Brain microvascular endothelial cell (primary cell): ENCODE results near the gene PTGDS.

Experiments used
- DNase-seq: peaks from one replicate; pipeline ENCODE4 v3.0.0-alpha.2; 2020
- H3K27ac ChIP-seq: fragments of 250-450 bp; sonication (Bioruptor Pico); 2 replicates; pipeline ENCODE4 v1.5.1; 2020; ENCODE audit warnings: mild to moderate bottlenecking, moderate library complexity
- H3K27me3 ChIP-seq: fragments of 250-450 bp; sonication (Bioruptor Pico); replicated peaks from 2 replicates; pipeline ENCODE4 v1.5.1; 2020; ENCODE audit warnings: mild to moderate bottlenecking
- H3K36me3 ChIP-seq: fragments of 250-450 bp; sonication (Bioruptor Pico); replicated peaks from 2 replicates; pipeline ENCODE4 v1.5.1; 2020; ENCODE audit warnings: mild to moderate bottlenecking
- H3K4me3 ChIP-seq: 2 replicates; pipeline ENCODE4 v1.5.1; 2011; ENCODE audit warnings: low read depth, mild to moderate bottlenecking, control low read depth, low read length, moderate library complexity
- in situ Hi-C: cut with HindIII; loops from 2 replicates; pipeline ENCODE4 v1.10.0; 2017; ENCODE audit warnings: low sequenced_read_pairs, low pct_ligation_motif_present
- TF ChIP-seq, protein P1 (sequence below): IDR thresholded peaks from 2 replicates; pipeline ENCODE4 v1.5.1; 2011; ENCODE audit warnings: low read depth, mild to moderate bottlenecking, moderate library complexity, low read length, control low read depth, inconsistent platforms; ENCODE audit errors: missing control alignments

Gene PTGDS

GRCh38 chr9:137014166-137014565 lies 36.9 kb downstream of the PTGDS start:
- no peak for DNase-seq
- H3K27me3 ChIP-seq, result no peaks in the 10 kb centered on the region
- peaks cover 25% of the 10 kb centered on the region for H3K36me3 ChIP-seq
- TF ChIP-seq, protein P1, sequence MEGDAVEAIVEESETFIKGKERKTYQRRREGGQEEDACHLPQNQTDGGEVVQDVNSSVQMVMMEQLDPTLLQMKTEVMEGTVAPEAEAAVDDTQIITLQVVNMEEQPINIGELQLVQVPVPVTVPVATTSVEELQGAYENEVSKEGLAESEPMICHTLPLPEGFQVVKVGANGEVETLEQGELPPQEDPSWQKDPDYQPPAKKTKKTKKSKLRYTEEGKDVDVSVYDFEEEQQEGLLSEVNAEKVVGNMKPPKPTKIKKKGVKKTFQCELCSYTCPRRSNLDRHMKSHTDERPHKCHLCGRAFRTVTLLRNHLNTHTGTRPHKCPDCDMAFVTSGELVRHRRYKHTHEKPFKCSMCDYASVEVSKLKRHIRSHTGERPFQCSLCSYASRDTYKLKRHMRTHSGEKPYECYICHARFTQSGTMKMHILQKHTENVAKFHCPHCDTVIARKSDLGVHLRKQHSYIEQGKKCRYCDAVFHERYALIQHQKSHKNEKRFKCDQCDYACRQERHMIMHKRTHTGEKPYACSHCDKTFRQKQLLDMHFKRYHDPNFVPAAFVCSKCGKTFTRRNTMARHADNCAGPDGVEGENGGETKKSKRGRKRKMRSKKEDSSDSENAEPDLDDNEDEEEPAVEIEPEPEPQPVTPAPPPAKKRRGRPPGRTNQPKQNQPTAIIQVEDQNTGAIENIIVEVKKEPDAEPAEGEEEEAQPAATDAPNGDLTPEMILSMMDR, result no peak
- in situ Hi-C loops, result no loop called here
- H3K4me3 ChIP-seq, result no peak overlapping the region
- no peak overlapping the region for H3K27ac ChIP-seq

GRCh38 chr9:137014776-137015539 lies 37.7 kb downstream of the PTGDS start:
- Histone ChIP-seq H3K27me3 (no peaks in the 10 kb centered on the region), H3K27ac (no peak overlapping the region), H3K4me3 (no peak overlapping the region), H3K36me3 (peaks cover 25% of the 10 kb centered on the region)
- no peak for DNase-seq
- in situ Hi-C loops, result no loop called here
- TF ChIP-seq, protein P1, result no peak

DNA sequence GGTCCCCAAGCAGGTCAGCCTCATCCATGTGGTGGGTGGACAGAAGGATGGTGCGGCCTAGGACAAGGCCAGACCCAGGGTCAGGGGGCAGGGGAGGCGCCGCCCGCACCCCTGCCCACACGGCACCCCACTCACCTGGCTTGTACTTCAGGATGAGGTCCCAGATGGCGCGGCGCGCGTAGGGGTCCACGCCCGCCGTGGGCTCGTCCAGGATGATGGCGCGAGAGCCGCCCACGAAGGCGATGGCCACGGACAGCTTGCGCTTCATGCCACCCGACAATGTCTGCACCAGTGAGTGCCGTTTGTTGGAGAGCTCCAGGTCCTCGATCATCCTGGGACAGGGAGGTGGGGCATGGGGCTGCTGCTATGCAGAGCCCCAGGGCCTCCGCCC lies 38.2 kb downstream of the PTGDS start:
- in situ Hi-C loops, result no loop called here
- no peak for DNase-seq
- Histone ChIP-seq H3K36me3 (peaks cover 25% of the 10 kb centered on the region), H3K27me3 (no peaks in the 10 kb centered on the region), H3K27ac (no peak overlapping the region), H3K4me3 (no peak overlapping the region)
- TF ChIP-seq, protein P1, result no peak

DNA sequence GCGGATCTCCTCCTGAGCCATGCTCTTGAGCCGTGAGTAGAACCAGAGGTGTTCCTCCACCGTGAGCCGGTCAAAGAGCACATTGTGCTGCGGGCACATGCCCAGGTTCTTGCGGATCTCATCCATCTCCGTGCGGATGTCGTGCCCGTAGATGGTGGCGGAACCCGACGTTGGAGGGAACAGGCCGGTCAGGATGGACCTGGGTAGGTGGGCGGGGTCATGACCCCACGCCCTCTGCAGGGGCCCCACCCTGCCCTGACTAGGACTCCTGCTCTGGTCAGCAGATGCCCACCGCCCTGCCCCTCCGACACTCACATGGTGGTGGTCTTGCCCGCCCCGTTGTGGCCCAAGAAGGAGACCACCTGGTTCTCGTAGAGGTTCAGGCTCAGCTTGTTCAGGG lies 38.7 kb downstream of the PTGDS start:
- H3K4me3 ChIP-seq, result no peak overlapping the region
- TF ChIP-seq, protein P1, result no peak
- peaks cover 25% of the 10 kb centered on the region for H3K36me3 ChIP-seq

GRCh38 chr9:137016436-137016835 lies 39.1 kb downstream of the PTGDS start:
- H3K4me3 ChIP-seq, result no peak overlapping the region
- TF ChIP-seq, protein P1, result no peak
- in situ Hi-C loops, result no loop called here
- no peaks in the 10 kb centered on the region for H3K27me3 ChIP-seq
- DNase-seq, result no peak
- H3K27ac ChIP-seq, result no peak overlapping the region
- H3K36me3 ChIP-seq, result peaks cover 25% of the 10 kb centered on the region

More for the DNA sequence above, 38.7 kb downstream of the PTGDS start:
- Histone ChIP-seq H3K27ac (no peak overlapping the region), H3K27me3 (no peaks in the 10 kb centered on the region)
- no peak for DNase-seq
- in situ Hi-C loops, result no loop called here

GRCh38 chr9:137017071-137017470 lies 39.8 kb downstream of the PTGDS start:
- H3K27me3 ChIP-seq, result no peaks in the 10 kb centered on the region
- TF ChIP-seq, protein P1, result no peak
- H3K36me3 ChIP-seq, result peaks cover 22% of the 10 kb centered on the region
- H3K27ac ChIP-seq, result no peak overlapping the region
- no peak for DNase-seq
- no peak overlapping the region for H3K4me3 ChIP-seq
- in situ Hi-C loops, result no loop called here
